Cardiac fibroblast (primary cell): ENCODE measurements around the gene PUSL1.

Experiments used
- DNase-seq, 2 donors: peaks; one replicate each; pipeline versions ENCODE4 v3.0.0 to v3.0.0-alpha.2; 2010; ENCODE audit warnings: low read depth in 2 of 2
- H3K4me3 ChIP-seq, 2 donors: replicated peaks in 1 of 2; 1 replicate in 1 of 2; 2 replicates in 1 of 2; pipeline ENCODE4 v1.5.1; 2011; ENCODE audit warnings: low read depth in 2 of 2, low read length in 2 of 2, mild to moderate bottlenecking in 2 of 2, moderate library complexity in 1 of 2
- TF ChIP-seq, protein P1 (sequence below): IDR thresholded peaks from one replicate; pipeline ENCODE4 v1.5.1; 2011; ENCODE audit warnings: low read depth, mild to moderate bottlenecking, low read length, inconsistent platforms

The PUSL1 gene

DNA sequence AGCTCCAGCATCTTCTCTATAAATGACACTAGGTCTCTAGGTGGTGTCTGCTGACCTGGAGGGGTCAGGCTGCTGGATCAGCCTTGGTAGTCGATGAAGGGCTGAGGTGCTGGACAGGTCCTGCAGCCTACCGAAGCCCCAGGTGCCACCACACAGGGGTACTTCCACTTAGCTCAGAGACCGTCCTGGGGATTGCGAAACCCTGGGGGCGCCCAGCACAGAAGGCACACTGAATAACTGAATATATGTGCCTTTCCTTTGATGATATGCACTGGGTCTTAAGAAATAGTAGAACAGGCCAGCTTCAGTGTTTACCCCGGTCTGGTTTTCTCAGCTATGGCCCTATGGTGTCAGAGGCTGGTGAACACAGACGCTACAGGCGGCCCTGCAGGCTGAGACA lies 45.6 kb upstream of the PUSL1 start:
- H3K4me3 ChIP-seq = no peak overlapping the region
- DNase-seq = no peak
- TF ChIP-seq, protein P1, sequence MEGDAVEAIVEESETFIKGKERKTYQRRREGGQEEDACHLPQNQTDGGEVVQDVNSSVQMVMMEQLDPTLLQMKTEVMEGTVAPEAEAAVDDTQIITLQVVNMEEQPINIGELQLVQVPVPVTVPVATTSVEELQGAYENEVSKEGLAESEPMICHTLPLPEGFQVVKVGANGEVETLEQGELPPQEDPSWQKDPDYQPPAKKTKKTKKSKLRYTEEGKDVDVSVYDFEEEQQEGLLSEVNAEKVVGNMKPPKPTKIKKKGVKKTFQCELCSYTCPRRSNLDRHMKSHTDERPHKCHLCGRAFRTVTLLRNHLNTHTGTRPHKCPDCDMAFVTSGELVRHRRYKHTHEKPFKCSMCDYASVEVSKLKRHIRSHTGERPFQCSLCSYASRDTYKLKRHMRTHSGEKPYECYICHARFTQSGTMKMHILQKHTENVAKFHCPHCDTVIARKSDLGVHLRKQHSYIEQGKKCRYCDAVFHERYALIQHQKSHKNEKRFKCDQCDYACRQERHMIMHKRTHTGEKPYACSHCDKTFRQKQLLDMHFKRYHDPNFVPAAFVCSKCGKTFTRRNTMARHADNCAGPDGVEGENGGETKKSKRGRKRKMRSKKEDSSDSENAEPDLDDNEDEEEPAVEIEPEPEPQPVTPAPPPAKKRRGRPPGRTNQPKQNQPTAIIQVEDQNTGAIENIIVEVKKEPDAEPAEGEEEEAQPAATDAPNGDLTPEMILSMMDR = no peak

DNA sequence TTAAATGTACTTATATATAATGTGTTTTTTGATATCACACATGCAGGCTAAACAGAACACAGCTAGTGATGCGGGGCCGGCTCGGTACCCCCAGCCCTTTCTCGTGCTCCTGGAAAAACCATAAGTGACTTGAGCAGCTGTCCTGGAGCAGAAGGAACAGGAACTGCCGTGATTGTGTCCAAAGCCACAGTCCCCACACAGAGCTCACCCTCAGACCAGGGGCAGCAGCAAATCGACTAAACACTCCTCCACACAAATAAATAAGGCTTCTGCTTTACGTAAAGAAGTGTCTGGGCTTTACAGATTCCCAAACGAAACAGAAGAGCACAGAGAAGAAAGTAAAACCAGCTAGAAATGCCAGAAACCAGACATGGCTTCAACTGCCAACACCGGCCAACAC lies 44.4 kb upstream of the PUSL1 start:
- no peak for DNase-seq
- no peak overlapping the region for H3K4me3 ChIP-seq
- TF ChIP-seq, protein P1 = no peak

- TF ChIP-seq, protein P1 = peak; percentile 63
- H3K4me3 ChIP-seq = no peak overlapping the region
- peak; percentile 79 to 99 for DNase-seq
These were observed 43.5 kb upstream of the PUSL1 start for GRCh38 chr1:1264868-1265272.

DNA sequence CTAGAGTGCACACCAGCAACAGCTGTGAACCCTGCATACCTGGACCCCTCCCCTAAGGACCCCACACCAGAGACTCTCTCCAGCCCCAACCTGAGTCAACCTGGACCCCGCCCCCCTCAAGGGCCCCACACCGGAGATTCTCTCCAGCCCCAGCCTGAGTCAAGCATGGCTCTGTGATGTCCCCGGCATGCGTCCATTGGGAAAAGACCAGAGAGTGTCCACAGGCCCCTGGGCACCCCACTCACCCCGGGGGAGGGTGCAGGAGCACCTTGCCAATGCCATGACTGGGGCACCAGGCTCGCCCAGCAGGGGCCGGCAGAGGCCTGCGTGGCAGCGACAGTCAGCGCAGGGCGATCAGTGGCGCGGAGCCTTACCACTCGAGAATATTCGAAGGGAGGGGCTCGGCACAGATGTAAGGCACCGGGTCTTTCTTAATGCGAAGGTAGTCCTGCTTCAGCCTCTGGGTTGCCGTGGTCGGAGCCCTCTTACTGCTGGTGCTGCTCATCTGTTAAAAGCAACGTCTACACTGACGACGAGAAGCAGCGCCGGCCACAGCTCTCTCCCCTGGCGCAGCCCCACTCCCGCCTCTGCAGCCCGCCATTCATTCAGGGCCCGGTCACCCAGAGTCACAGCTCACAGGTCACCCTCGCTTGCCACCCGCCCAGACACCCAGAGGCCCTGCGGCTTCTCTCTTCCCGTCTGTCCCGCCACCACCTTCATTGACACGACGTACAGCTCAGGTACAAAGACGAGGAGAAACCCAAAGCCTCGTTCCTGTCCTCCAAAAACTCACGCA lies 40.7 kb upstream of the PUSL1 start:
- H3K4me3 ChIP-seq = no peak overlapping the region
- DNase-seq = no peak
- TF ChIP-seq, protein P1 = no peak

DNA sequence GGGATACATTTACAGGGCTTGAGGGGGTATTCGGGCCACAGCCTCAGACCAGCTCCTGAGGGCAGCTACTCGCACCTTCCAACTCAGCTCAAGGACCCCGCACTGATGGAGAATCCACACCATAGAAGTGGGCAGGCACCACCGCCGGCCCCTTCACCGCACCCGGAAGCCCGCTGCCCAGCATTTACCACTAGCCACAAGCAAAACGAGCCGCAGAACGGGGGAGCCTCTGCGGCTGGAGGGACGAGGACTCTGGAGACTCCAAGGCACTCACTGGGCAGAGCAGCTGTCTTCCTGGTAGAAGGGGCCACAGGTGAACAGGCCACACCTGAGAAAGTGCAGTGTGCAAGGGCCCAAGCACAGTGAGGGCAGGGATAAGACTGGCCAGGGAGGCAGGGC lies 40.1 kb upstream of the PUSL1 start:
- TF ChIP-seq, protein P1 = no peak
- no peak for DNase-seq
- no peak overlapping the region for H3K4me3 ChIP-seq

DNA sequence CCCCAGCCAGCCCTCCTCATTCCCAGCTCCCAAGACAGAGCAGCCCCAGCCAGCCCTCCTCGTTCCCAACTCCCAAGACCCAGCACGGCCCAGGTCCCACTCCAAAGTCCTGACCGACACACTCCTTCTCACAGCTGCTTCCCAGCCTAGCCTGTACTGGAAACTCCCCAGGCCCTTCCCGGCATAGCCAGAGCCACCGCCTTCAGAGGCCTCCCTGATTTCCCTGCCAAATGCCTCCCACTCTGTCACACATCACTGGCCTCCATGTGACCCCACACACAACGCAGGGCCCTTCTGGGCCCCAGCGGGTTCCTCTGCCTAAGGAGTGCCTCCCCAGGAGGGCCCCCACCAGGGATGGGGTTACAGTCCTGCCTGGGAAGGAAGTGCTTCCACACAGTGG lies 37.6 kb upstream of the PUSL1 start:
- DNase-seq = peak; percentile 50 to 70
- peak overlapping the region in 1 of 2 donors; percentile 22 for H3K4me3 ChIP-seq

More for the DNA sequence above, 37.6 kb upstream of the PUSL1 start:
- TF ChIP-seq, protein P1 = no peak
